GM19397 (cell line): ENCODE data around the gene TTC39B.
A peak's percentile ranks its signal among the peaks of the same experiment; 100 is the strongest.

Experiments used
- ATAC-seq: cut with Tn5 transposase; IDR thresholded peaks from one replicate; pipeline ENCODE4 v1.9.1; 2021; ENCODE audit warnings: mild to moderate bottlenecking, moderate library complexity; ENCODE audit not compliant: unreplicated experiment

Gene TTC39B

DNA sequence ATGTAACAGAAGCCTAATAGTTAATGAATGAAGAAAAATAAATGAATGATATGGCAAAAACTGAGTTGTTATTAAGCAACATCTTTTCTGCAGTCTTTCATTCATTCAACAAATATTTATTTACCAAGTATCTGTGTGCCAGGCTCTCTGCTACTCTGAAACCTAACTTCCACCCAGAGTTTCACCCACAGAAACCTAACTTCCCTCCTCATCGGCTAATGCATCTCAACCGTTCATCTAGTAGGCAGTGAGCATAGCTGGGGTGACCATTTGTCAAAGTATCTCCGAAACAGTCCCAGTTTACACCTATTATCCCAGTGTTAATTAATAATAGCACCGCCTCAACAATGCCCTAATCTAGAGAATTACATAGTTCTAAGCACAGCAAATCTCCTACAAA, 1.5 kb downstream of the TTC39B start:
- ATAC-seq: no peak

GRCh38 chr9:15304632-15305031, 2.4 kb downstream of the TTC39B start:
- ATAC-seq: peak; percentile 27

GRCh38 chr9:15300218-15300617, 6.8 kb downstream of the TTC39B start:
- ATAC-seq: no peak

- peak; percentile 82 for ATAC-seq
These were observed 7.6 kb downstream of the TTC39B start for GRCh38 chr9:15299374-15299939.

DNA sequence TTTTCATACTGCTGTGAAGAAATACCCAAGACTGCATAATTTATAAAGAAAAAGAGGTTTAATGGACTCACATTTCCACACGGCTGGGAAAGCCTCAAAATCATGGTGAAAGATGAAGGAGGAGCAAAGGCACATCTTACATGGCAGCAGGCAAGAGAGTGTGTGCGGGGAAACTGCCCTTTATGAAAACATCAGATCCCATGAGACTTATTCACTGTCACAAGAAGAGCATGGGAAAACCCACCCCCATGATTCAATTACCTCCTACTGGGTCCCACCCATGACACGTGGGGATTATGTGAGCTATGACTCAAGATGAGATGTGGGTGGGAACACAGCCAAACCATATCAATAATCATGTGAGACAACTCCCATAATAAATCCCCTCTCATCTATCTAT, 8.7 kb downstream of the TTC39B start:
- no peak for ATAC-seq

DNA sequence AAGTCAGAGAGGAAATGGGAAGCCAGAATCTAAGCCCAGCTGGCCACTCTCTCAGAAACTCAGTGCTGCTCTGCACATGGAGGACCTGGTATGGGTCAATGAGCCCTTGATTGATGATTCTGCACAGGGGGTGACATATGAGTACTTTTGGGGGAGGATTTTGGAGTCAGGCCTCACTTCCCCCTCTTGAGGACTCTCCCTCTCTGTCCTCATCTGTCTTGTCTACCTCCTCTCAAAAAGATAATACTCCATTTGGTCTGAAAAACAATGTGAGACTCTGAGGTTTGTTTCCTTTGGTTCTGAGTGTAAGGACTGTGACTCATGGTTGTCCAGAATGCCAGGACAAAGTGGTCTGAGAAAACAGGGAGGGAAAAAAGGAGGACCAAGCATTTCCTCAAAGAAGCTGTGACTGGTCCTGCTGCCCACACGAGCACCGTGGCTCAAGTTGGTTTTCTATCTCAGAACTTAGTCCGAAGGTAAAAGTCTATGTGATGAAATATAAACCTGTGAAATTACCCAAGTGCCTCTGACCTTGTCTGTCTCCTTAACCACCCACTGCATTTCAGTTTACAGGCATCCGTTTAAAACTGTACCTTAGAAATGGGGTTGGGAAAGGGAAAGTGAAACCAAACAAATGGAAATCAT, 11.1 kb downstream of the TTC39B start:
- no peak for ATAC-seq

DNA sequence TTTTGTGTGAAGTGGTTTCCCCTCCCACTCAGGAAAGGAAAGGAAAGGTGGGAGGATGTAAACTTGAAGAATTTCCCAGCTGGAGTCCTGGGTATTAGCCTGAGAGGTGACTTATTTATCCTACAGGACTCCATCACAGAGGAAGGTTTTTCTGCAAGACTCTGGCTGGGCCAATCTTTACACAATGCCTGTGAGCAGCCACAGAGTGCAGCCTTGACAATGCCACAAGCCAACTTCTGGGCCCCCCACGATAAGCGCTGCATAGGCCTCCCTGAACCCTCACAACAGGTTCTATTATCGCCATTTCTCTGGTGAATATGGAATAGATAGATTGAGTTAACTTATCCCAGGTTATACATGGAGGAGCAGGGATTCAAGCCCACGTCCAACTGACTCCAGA, 12.4 kb downstream of the TTC39B start:
- no peak for ATAC-seq

- no peak for ATAC-seq
These were observed 13.2 kb downstream of the TTC39B start for GRCh38 chr9:15293804-15294316.

- no peak for ATAC-seq
These were observed 13.9 kb downstream of the TTC39B start for GRCh38 chr9:15293084-15293483.

- ATAC-seq: no peak
These were observed 17.4 kb downstream of the TTC39B start for GRCh38 chr9:15289603-15290002.

DNA sequence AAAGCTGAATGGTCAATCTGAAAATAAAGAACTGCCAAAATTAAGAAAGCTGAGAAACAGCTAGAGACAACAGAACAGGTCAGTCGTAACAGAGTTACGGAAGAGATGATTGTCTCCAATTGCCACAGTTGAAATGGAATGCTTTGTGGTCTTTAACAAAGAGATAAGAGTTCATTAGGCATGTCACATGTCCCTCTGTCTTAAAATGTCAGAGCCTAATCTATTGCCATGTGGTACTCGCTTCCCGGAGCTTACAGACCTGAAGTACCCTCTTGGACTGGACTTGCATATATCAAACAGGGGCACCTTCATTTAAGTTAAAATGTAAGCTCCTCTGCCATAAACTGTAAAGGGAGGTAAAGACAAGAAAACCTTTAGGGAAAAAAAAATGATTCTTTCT, 19.7 kb downstream of the TTC39B start:
- no peak for ATAC-seq

GRCh38 chr9:15286161-15286821, 20.7 kb downstream of the TTC39B start:
- ATAC-seq: no peak

GRCh38 chr9:15282567-15283285, 24.3 kb downstream of the TTC39B start:
- ATAC-seq: no peak

DNA sequence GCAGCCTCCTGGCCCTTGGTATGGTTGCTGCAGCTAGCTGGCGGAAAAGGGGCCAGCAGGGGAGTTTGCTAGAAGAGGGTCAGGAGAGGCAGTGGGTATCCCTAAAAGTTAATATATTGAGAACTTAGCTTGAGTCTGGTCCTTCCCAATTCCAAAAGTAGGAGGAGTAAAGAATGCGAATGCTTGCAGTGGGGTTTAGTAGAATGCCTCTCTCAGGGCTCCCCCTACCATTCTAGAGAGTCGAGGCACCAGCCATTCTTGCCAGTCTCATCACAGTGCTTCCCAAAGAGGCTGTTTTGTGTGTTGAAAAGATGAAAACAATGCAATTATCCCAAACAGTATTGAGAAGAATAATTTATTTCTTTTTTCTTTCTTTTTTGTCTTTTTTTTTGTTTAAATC, 26.4 kb downstream of the TTC39B start:
- ATAC-seq: no peak

DNA sequence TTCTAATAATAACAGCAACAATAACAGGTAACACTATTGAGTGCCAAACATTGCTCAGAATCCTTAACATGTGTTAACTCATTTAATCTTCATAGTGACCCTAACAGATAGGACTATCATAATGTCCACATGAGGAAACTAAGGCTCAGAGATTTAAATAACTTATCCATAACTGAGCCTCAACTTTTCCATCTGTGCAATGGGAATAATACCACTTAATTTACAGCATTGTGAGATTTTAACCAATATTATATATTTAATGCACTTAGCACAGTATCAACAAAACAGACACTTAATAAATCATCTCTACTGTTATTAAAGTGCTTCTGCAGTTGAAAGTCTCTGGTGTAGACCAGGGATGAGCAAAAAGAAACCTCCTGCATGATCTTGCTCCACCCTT, 28.2 kb downstream of the TTC39B start:
- no peak for ATAC-seq

DNA sequence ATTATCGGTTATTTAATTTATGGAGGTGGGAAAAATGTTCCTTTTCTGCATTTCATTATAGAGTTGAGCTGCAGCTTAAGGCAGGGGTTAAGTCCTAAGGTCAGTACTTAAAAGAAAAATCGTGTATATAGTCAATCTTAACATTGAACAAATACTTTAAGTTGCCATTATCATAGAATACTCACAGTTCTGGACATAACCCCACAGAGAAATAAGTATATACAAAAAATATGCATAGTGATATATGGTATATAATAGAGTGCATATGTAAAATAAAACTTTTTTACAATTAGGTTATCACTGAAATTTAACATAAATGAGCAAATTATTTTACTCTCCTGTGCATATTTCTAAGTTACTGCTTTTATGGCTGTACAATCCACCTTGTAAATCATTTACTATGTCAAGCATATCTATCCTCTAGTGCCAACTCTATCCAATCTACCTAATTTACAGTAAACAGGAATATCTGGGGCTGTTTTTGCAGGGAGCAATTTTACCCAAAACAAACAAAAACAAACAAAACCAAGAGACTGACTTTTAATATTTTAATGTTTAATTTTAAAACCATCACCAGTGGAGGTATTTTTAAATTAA, 28.8 kb downstream of the TTC39B start:
- ATAC-seq: no peak

DNA sequence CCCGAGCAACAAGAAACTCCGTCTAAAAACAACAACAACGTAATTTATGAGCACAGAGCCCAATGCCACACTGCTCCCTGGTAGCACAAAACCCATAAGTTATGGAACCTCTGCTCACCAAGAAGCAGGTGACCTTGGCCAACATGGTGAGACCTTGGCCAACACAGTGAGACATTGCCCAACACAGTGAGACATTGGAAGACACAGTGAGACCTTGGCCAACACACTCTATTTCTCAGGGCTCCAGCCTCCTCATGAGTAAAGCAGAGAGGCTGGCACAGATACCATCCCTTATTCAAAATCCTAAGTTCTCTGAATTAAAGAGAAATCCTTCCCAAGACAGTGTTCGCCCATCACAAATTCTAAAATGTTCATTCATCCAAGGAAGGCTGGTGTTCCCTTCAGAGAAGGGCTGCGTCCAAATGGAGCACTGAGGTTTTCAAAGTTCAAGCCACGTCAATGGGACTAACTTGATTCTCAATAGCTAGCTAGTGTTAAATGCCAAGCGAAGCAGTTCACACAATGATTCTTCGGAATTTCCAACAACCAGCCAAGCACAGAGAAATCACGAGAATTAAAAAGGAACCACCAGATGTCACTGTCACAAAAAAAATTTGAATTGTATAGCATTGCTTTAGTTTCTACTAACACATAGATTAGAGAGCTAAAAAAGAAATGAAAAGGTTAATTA, 29.5 kb downstream of the TTC39B start:
- ATAC-seq: no peak

DNA sequence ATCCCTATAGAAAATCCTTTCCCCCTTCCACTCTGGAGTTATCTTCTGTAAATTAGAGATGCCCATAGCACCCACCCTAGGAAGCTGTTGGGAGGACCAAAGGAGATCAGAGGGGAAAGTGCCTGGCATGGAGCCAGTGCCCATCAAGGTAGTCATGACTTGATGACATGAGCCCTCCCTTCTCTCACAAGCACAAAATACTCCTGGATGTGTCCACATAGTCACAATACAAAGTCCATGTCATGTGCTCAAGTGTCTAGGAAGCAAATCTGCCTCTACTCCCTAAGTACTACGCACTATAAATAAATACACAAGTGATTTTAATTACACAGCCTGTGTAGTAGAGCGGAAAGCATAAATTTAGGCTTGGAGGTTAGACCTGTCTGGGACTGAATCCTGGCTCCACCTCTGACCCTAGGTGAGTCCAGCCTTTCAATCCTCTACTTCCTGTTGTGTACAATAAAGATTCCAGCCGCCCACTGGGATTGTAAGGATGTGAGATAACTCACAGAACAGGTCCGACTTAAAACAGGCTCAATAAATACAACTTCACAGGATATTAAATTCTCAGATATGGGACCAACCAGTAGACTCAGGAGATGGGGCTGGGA, 30.6 kb downstream of the TTC39B start:
- ATAC-seq: no peak

GRCh38 chr9:15274425-15274824, 32.6 kb downstream of the TTC39B start:
- no peak for ATAC-seq

DNA sequence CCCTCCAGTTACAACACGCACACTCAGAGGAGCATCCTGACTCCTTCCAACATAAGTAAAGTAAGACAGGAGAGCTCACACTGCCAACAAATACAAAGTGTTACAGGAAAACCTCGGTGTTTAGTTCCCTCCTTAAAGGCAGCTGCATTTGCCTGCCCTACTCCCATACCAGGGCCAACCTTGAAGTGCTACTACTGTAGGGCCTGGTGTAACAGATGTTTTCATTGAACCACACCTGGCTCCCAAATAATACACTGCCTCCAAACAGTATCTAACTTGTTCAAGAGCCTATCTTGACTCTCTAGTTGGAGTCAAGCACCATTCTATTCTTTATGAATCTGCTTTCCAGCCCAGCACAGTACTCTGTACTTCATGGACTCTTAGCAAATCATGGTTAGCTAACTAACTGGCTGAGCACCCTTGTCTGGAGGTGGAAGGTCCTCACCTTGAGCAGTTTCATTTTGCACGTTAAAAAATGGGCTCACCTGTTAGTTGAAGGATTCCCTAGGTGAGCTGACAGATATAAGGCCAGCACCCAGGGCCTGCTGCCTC, 34.6 kb downstream of the TTC39B start:
- no peak for ATAC-seq
